ENCODE results near the gene CRYGD. TPM values are rescaled to one million over a fixed set of nuclear protein-coding genes. Genes with fewer than 3 reads are reported as not detected.
"Not testable (repeated sequence)": the region's sequence is repeated elsewhere in the genome, so short reads cannot be mapped to it uniquely, and the experiment has no call there.

CRYGD gene
- total RNA-seq, 2 donors from 2014 or later, result not detected

- Mint-ChIP-seq H3K4me1 (ENCODE audit: low read depth) (no peaks in the 10 kb centered on the region), H3K4me3 (no peak overlapping the region), H3K27ac (no peak overlapping the region), H3K9me3 (peaks cover 0 to 3% of the 10 kb centered on the region in 2 donors), H3K36me3 (ENCODE audit: insufficient read depth in 2 of 2) (peaks cover 0 to 2% of the 10 kb centered on the region in 2 donors), H3K27me3 (ENCODE audit: low read depth) (peaks cover 4% of the 10 kb centered on the region)
- ATAC-seq (replicated peaks in 1 of 2) (no peak), DNase-seq (no peak)
Measured at GRCh38 chr2:208142240-208142924, 18.1 kb upstream of the CRYGD start.

- Mint-ChIP-seq H3K27me3 (ENCODE audit: low read depth) (no peaks in the 10 kb centered on the region), H3K36me3 (ENCODE audit: insufficient read depth in 2 of 2) (peaks cover 0 to 2% of the 10 kb centered on the region in 2 donors), H3K9me3 (peaks cover 0 to 2% of the 10 kb centered on the region in 2 donors), H3K27ac (no peak overlapping the region), H3K4me1 (ENCODE audit: low read depth) (peaks cover 10% of the 10 kb centered on the region), H3K4me3 (no peak overlapping the region)
- ATAC-seq (replicated peaks in 1 of 2), result no peak
- DNase-seq, result no peak
Measured at GRCh38 chr2:208139447-208139846, 15.1 kb upstream of the CRYGD start.

GRCh38 chr2:208138334-208138733 lies 14.0 kb upstream of the CRYGD start:
- not testable (repeated sequence) for H3K27me3 Mint-ChIP-seq (ENCODE audit: low read depth); H3K27ac Mint-ChIP-seq; H3K4me3 Mint-ChIP-seq; H3K4me1 Mint-ChIP-seq (ENCODE audit: low read depth); ATAC-seq (replicated peaks in 1 of 2); H3K9me3 Mint-ChIP-seq; DNase-seq; H3K36me3 Mint-ChIP-seq (ENCODE audit: insufficient read depth in 2 of 2)

- Mint-ChIP-seq H3K9me3 (peaks cover 0 to 2% of the 10 kb centered on the region in 2 donors), H3K4me3 (no peak overlapping the region), H3K4me1 (ENCODE audit: low read depth) (peaks cover 10% of the 10 kb centered on the region), H3K27ac (no peak overlapping the region), H3K27me3 (ENCODE audit: low read depth) (no peaks in the 10 kb centered on the region), H3K36me3 (ENCODE audit: insufficient read depth in 2 of 2) (peaks cover 0 to 2% of the 10 kb centered on the region in 2 donors)
- DNase-seq (no peak), ATAC-seq (replicated peaks in 1 of 2) (no peak)
Measured at GRCh38 chr2:208136716-208137094, 12.4 kb upstream of the CRYGD start.

- H3K9me3 Mint-ChIP-seq, result peaks cover 0 to 2% of the 10 kb centered on the region in 2 donors
- peaks cover 0 to 2% of the 10 kb centered on the region in 2 donors for H3K36me3 Mint-ChIP-seq (ENCODE audit: insufficient read depth in 2 of 2)
- no peak overlapping the region for H3K4me3 Mint-ChIP-seq
- ATAC-seq (replicated peaks in 1 of 2) (no peak), DNase-seq (no peak)
- H3K4me1 Mint-ChIP-seq (ENCODE audit: low read depth), result peaks cover 10% of the 10 kb centered on the region
- no peaks in the 10 kb centered on the region for H3K27me3 Mint-ChIP-seq (ENCODE audit: low read depth)
- H3K27ac Mint-ChIP-seq, result no peak overlapping the region
Measured at GRCh38 chr2:208135794-208136715, 11.7 kb upstream of the CRYGD start.

GRCh38 chr2:208134928-208135586 lies 10.7 kb upstream of the CRYGD start:
- peak; percentile 6 to 14 for DNase-seq

GRCh38 chr2:208130712-208131110 lies 6.4 kb upstream of the CRYGD start:
- ATAC-seq (replicated peaks in 1 of 2), result no peak

More at GRCh38 chr2:208134928-208135586, 10.7 kb upstream of the CRYGD start:
- no peaks in the 10 kb centered on the region for H3K27me3 Mint-ChIP-seq (ENCODE audit: low read depth)
- H3K4me1 Mint-ChIP-seq (ENCODE audit: low read depth), result peaks cover 10% of the 10 kb centered on the region
- H3K4me3 Mint-ChIP-seq, result no peak overlapping the region
- peak; percentile 78 to 86 for ATAC-seq (replicated peaks in 1 of 2)
- peaks cover 0 to 2% of the 10 kb centered on the region in 2 donors for H3K36me3 Mint-ChIP-seq (ENCODE audit: insufficient read depth in 2 of 2)
- H3K9me3 Mint-ChIP-seq, result peaks cover 0 to 2% of the 10 kb centered on the region in 2 donors
- H3K27ac Mint-ChIP-seq, result no peak overlapping the region

GRCh38 chr2:208129744-208130711 lies 5.7 kb upstream of the CRYGD start, which contains the start of gene CRYGC:
Gene CRYGC (minus strand): TSS chr2:208129828. CDS start chr2:208129792, 36 bp downstream.
- no peaks in the 10 kb centered on the region for H3K9me3 Mint-ChIP-seq

More at GRCh38 chr2:208130712-208131110, 6.4 kb upstream of the CRYGD start:
- DNase-seq, result no peak
- Mint-ChIP-seq H3K36me3 (ENCODE audit: insufficient read depth in 2 of 2) (no peaks in the 10 kb centered on the region), H3K4me3 (no peak overlapping the region), H3K4me1 (ENCODE audit: low read depth) (peaks cover 10% of the 10 kb centered on the region), H3K9me3 (no peaks in the 10 kb centered on the region), H3K27ac (no peak overlapping the region), H3K27me3 (ENCODE audit: low read depth) (peaks cover 3% of the 10 kb centered on the region)

GRCh38 chr2:208128136-208128535 lies 3.8 kb upstream of the CRYGD start:
- H3K36me3 Mint-ChIP-seq (ENCODE audit: insufficient read depth in 2 of 2), result no peaks in the 10 kb centered on the region
- ATAC-seq (replicated peaks in 1 of 2), result no peak
- no peak overlapping the region for H3K4me3 Mint-ChIP-seq
- DNase-seq, result no peak
- H3K9me3 Mint-ChIP-seq, result no peaks in the 10 kb centered on the region
- no peak overlapping the region for H3K27ac Mint-ChIP-seq
- H3K4me1 Mint-ChIP-seq (ENCODE audit: low read depth), result peaks cover 6% of the 10 kb centered on the region
- H3K27me3 Mint-ChIP-seq (ENCODE audit: low read depth), result peaks cover 23% of the 10 kb centered on the region

More at GRCh38 chr2:208129744-208130711, 5.7 kb upstream of the CRYGD start, which contains the start of gene CRYGC:
- DNase-seq, result no peak
- Mint-ChIP-seq H3K36me3 (ENCODE audit: insufficient read depth in 2 of 2) (no peaks in the 10 kb centered on the region), H3K4me1 (ENCODE audit: low read depth) (peaks cover 4% of the 10 kb centered on the region), H3K4me3 (no peak within 1 kb of the TSS), H3K27ac (no peak within 1 kb of the TSS), H3K27me3 (ENCODE audit: low read depth) (peaks cover 9% of the 10 kb centered on the region)
- ATAC-seq (replicated peaks in 1 of 2), result no peak

- no peak for ATAC-seq (replicated peaks in 1 of 2)
- DNase-seq, result no peak
- H3K4me1 Mint-ChIP-seq (ENCODE audit: low read depth), result peaks cover 6% of the 10 kb centered on the region
- peaks cover 23% of the 10 kb centered on the region for H3K27me3 Mint-ChIP-seq (ENCODE audit: low read depth)
- no peak overlapping the region for H3K27ac Mint-ChIP-seq
- H3K4me3 Mint-ChIP-seq, result no peak overlapping the region
- H3K9me3 Mint-ChIP-seq, result no peaks in the 10 kb centered on the region
- H3K36me3 Mint-ChIP-seq (ENCODE audit: insufficient read depth in 2 of 2), result no peaks in the 10 kb centered on the region
Measured at GRCh38 chr2:208127090-208127489, 2.8 kb upstream of the CRYGD start.

- Mint-ChIP-seq H3K27me3 (ENCODE audit: low read depth) (peaks cover 23% of the 10 kb centered on the region), H3K4me3 (no peak overlapping the region), H3K27ac (no peak overlapping the region), H3K9me3 (no peaks in the 10 kb centered on the region), H3K4me1 (ENCODE audit: low read depth) (peaks cover 6% of the 10 kb centered on the region), H3K36me3 (ENCODE audit: insufficient read depth in 2 of 2) (no peaks in the 10 kb centered on the region)
- DNase-seq (no peak), ATAC-seq (replicated peaks in 1 of 2) (no peak)
Measured at GRCh38 chr2:208125251-208125650, 927 bp upstream of the CRYGD start.

GRCh38 chr2:208122248-208122647 lies 2.1 kb downstream of the CRYGD start:
- no peak for DNase-seq
- H3K27me3 Mint-ChIP-seq (ENCODE audit: low read depth), result peaks cover 23% of the 10 kb centered on the region
- H3K27ac Mint-ChIP-seq, result no peak overlapping the region
- no peaks in the 10 kb centered on the region for H3K9me3 Mint-ChIP-seq
- no peak for ATAC-seq (replicated peaks in 1 of 2)
- peaks cover 6% of the 10 kb centered on the region for H3K4me1 Mint-ChIP-seq (ENCODE audit: low read depth)
- no peak overlapping the region for H3K4me3 Mint-ChIP-seq
- H3K36me3 Mint-ChIP-seq (ENCODE audit: insufficient read depth in 2 of 2), result no peaks in the 10 kb centered on the region

Measured in activated T-cell treated with anti-CD3 and anti-CD28 coated beads, Interleukin-2, amount 50 U/mL, for 72 hours (primary cell).